ENCODE measurements around the gene PDE4B.

PDE4B gene

GRCh38 chr1:66337249-66337648 lies 544.6 kb downstream of the PDE4B start:
- DNase-seq (ENCODE audit: low read depth), result no peak

- DNase-seq (ENCODE audit: low read depth), result no peak
Measured at GRCh38 chr1:66339944-66340343, 547.2 kb downstream of the PDE4B start.

GRCh38 chr1:66341446-66342089 lies 548.9 kb downstream of the PDE4B start:
- no peak for DNase-seq (ENCODE audit: low read depth)

- no peak for DNase-seq (ENCODE audit: low read depth)
Measured at GRCh38 chr1:66342707-66343106, 550.0 kb downstream of the PDE4B start.

DNA sequence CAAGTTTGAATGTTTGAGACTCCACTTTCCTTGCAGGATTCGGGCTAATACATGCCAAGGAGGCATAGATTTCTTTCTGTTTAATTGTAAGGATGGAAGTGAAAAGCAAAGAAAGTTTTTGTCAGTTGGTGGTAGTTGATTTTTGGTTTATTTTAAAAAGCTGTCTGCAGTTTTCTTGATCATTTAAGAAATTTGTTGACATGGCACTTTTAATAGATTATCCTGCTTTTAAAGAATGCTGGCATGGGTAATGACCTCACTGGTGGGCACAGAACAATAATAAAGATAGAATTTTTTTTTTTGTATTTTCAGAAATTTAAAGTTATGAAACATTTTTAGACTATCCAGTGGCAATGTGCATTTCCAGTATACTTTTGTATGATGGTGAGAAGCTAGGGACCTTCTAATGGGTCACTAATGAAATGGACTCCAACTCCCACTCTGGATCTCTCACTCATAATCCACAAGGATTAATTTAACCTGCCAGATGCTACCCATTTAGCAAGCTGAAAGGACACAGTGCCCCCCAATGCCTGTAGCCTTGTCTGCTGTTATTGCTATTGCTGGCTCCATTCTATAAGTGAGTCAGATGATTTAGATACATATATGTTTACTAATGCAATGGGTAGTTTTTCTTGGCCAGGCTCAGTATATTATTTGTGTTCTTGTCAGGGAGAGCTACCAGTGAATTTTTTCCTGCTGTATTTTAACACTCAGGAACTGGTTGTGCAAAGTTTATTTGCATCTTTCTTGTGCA lies 551.1 kb downstream of the PDE4B start:
- no peak for DNase-seq (ENCODE audit: low read depth)

DNA sequence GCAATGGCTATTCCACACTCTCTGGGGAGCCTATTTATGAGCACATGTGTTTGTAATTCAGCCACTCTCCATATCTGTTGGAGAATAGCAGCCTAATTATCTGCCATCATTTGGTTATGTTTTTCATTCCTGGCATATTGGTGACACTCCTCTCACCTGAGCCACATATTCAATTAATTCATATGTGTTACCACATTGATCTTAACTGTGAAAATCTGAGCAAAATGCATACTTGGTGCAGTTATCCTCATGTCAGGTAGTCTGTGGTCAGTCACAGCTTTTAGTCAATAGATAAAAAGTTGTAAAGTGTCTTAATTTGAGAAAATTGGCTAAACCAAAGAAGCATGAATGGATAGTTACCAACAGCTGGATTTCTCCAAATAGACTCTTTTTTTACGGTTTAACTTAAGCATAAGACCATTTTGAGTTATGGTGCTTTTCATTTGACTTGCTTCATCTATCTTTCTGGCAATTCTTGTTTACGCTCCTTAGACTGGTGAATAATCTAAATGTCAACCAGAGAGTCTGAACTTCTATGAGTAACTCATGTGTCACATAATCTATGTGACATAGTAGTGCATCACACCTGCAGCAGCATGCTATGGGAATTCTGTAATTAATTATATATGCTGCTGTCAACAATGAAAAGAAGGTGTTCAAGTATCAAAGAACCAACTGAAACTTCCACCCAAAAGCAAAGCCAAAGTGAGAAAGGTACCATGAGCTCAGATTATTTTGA lies 553.5 kb downstream of the PDE4B start:
- DNase-seq (ENCODE audit: low read depth), result no peak

DNA sequence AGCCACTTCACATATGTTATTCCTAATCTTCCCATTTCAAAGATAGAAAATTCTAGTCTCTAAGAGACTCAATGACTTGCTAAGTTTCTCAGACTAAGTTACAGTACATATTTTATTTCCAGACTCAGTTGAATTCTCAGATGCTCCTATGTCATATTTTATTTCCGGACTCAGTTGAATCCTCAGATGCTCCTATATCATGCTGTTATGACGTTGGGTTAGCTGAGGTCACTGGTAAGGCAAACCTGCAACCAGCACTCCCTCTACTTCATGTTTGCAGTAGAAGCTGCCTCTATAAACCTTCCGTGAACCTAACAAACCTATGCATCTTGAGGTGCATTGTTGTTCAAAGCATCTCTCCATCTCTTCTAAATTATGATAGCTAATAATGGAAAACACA lies 554.2 kb downstream of the PDE4B start:
- no peak for DNase-seq (ENCODE audit: low read depth)

GRCh38 chr1:66348776-66349175 lies 556.1 kb downstream of the PDE4B start:
- DNase-seq (ENCODE audit: low read depth), result no peak

- DNase-seq (ENCODE audit: low read depth), result no peak
Measured at GRCh38 chr1:66349242-66349641, 556.5 kb downstream of the PDE4B start.

DNA sequence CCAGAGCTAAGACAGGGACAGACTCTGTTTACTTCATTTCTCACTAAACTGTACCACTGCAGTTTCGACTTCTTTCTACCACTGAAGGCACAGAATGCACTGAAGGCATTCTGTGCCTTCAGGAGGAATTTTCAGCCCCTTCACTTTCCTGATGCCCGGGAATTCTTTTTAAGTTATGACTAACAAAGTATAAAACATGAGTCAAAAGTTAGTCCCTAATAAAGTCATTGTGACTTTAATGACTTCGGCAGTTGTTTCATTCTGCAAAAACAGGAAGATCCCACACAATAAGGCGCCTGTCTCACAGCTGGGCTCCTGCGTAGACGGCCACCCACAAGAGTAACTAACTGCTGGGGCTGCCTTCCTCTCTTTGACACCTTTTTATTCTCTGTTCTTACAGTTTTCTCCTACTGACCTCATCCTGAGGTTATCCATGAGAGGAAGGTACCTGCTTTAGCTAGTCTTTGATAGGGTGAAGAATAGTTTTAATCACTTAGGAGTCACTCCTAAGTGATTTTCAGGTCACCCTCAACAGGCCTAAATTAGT lies 557.4 kb downstream of the PDE4B start:
- no peak for DNase-seq (ENCODE audit: low read depth)

GRCh38 chr1:66351478-66351877 lies 558.8 kb downstream of the PDE4B start:
- DNase-seq (ENCODE audit: low read depth), result no peak

GRCh38 chr1:66351913-66352312 lies 559.2 kb downstream of the PDE4B start:
- no peak for DNase-seq (ENCODE audit: low read depth)

DNA sequence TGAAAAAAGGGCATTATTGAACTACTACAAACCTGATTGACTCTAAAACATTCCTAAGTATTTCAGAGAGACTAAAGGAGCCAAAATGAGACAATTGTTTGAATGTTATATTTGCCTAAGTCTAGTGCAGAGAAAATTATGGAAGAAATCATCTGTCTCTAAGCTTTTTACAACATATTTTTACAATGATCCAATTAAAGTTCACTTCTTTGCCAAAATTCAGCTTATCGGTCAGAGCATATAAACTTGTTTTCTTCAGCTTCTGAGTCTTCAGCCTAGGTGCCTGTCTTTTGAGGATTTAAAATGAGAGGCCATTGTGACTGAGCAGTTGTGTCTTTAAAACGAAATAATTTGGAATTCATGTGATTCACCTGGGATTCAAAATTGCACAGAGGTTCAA lies 560.1 kb downstream of the PDE4B start:
- no peak for DNase-seq (ENCODE audit: low read depth)

GRCh38 chr1:66353257-66353656 lies 560.6 kb downstream of the PDE4B start:
- no peak for DNase-seq (ENCODE audit: low read depth)

- DNase-seq (ENCODE audit: low read depth), result no peak
Measured at GRCh38 chr1:66354311-66355201, 561.9 kb downstream of the PDE4B start.

DNA sequence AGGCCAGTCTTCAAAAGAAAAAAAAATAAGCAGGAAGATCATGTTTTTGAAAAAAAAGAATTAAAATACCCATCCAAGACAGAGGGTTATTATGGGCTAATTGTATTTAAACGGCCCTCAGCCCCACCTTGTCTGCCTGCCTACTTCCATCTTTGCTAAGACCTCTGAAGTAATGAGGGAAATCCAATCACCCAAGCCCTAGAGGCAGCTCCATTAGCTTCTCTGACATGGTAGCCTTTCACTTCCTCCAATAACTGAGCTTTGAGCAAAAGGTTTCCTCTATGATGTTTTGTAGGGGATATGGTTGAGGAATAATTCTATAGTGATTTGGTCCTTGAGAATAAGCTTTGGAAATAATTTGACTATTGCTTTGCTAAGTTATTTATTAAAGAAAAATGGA lies 563.1 kb downstream of the PDE4B start:
- DNase-seq (ENCODE audit: low read depth), result no peak

- DNase-seq (ENCODE audit: low read depth), result no peak
Measured at GRCh38 chr1:66356605-66357004, 563.9 kb downstream of the PDE4B start.

DNA sequence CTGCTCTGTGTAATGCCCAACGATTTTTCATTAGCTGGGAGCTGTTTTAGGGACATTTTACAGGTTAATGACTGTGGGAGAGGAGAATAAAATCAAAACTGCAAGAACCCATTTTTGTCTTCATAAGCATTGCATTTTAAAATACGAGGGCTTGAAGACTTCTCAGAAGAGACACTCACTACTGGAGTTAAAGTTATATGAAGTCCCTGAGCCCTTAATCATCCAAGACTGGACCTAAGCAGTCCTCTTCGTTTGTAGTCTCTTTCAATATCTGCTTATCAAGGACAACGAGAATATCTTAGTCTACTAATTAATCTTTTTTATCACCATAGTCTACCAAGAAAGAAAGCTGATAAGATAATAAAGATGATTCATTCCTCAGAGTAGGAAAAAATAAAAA lies 564.3 kb downstream of the PDE4B start:
- no peak for DNase-seq (ENCODE audit: low read depth)

GRCh38 chr1:66357478-66358197 lies 564.9 kb downstream of the PDE4B start:
- DNase-seq (ENCODE audit: low read depth), result no peak

GRCh38 chr1:66359269-66359668 lies 566.6 kb downstream of the PDE4B start:
- DNase-seq (ENCODE audit: low read depth), result no peak

- DNase-seq (ENCODE audit: low read depth), result no peak
Measured at GRCh38 chr1:66359815-66360214, 567.1 kb downstream of the PDE4B start.
